ENCODE measurements around the gene ST8SIA6.

ST8SIA6 gene

GRCh38 chr10:17418249-17418648 lies 36.1 kb downstream of the ST8SIA6 start:
- no peak overlapping the region for H3K4me3 ChIP-seq (replicated peaks; ENCODE audit: insufficient read depth, low read length)
- no peaks in the 10 kb centered on the region for H3K27me3 ChIP-seq (ENCODE audit: insufficient read depth, poor library complexity, severe bottlenecking)
- DNase-seq (ENCODE audit: low read depth in 1 of 2, low spot score in 1 of 2) = no peak
- H3K27ac ChIP-seq (replicated peaks) = no peak overlapping the region
- TF ChIP-seq, protein P1, sequence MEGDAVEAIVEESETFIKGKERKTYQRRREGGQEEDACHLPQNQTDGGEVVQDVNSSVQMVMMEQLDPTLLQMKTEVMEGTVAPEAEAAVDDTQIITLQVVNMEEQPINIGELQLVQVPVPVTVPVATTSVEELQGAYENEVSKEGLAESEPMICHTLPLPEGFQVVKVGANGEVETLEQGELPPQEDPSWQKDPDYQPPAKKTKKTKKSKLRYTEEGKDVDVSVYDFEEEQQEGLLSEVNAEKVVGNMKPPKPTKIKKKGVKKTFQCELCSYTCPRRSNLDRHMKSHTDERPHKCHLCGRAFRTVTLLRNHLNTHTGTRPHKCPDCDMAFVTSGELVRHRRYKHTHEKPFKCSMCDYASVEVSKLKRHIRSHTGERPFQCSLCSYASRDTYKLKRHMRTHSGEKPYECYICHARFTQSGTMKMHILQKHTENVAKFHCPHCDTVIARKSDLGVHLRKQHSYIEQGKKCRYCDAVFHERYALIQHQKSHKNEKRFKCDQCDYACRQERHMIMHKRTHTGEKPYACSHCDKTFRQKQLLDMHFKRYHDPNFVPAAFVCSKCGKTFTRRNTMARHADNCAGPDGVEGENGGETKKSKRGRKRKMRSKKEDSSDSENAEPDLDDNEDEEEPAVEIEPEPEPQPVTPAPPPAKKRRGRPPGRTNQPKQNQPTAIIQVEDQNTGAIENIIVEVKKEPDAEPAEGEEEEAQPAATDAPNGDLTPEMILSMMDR (IDR thresholded peaks at IDR 0.05; ENCODE audit: insufficient read depth, low read length) = no peak
- TF ChIP-seq SPI1 (IDR thresholded peaks at IDR 0.05; ENCODE audit: borderline replicate concordance, low read depth) = no peak
- TF ChIP-seq GABPA (IDR thresholded peaks at IDR 0.05; ENCODE audit: low read depth) = no peak
- TF ChIP-seq REST (IDR thresholded peaks at IDR 0.05; ENCODE audit: insufficient replicate concordance, low read depth) = no peak
- no peak for TF ChIP-seq POLR2AphosphoS5 (IDR thresholded peaks at IDR 0.05; ENCODE audit: low read depth)

GRCh38 chr10:17416442-17417211 lies 37.8 kb downstream of the ST8SIA6 start:
- H3K4me3 ChIP-seq (replicated peaks; ENCODE audit: insufficient read depth, low read length) = no peak overlapping the region
- no peak for DNase-seq (ENCODE audit: low read depth in 1 of 2, low spot score in 1 of 2)
- no peak overlapping the region for H3K27ac ChIP-seq (replicated peaks)
- H3K27me3 ChIP-seq (ENCODE audit: insufficient read depth, poor library complexity, severe bottlenecking) = no peaks in the 10 kb centered on the region
- TF ChIP-seq GABPA (IDR thresholded peaks at IDR 0.05; ENCODE audit: low read depth) (no peak), REST (IDR thresholded peaks at IDR 0.05; ENCODE audit: insufficient replicate concordance, low read depth) (no peak), POLR2AphosphoS5 (IDR thresholded peaks at IDR 0.05; ENCODE audit: low read depth) (no peak), SPI1 (IDR thresholded peaks at IDR 0.05; ENCODE audit: borderline replicate concordance, low read depth) (no peak)
- TF ChIP-seq, protein P1 (IDR thresholded peaks at IDR 0.05; ENCODE audit: insufficient read depth, low read length) = no peak

- H3K4me3 ChIP-seq (replicated peaks; ENCODE audit: insufficient read depth, low read length) = no peak overlapping the region
- H3K27ac ChIP-seq (replicated peaks) = no peak overlapping the region
- DNase-seq (ENCODE audit: low read depth in 1 of 2, low spot score in 1 of 2) = no peak
- no peaks in the 10 kb centered on the region for H3K27me3 ChIP-seq (ENCODE audit: insufficient read depth, poor library complexity, severe bottlenecking)
- no peak for TF ChIP-seq SPI1 (IDR thresholded peaks at IDR 0.05; ENCODE audit: borderline replicate concordance, low read depth)
- no peak for TF ChIP-seq GABPA (IDR thresholded peaks at IDR 0.05; ENCODE audit: low read depth)
- TF ChIP-seq REST (IDR thresholded peaks at IDR 0.05; ENCODE audit: insufficient replicate concordance, low read depth) = no peak
- no peak for TF ChIP-seq POLR2AphosphoS5 (IDR thresholded peaks at IDR 0.05; ENCODE audit: low read depth)
- TF ChIP-seq, protein P1 (IDR thresholded peaks at IDR 0.05; ENCODE audit: insufficient read depth, low read length) = no peak
These were observed 39.2 kb downstream of the ST8SIA6 start for GRCh38 chr10:17415046-17415658.
